NCI-H146 treated with DMSO at 0.1 percent for 48 hours (cell line): Measurements from ENCODE around the gene PSMA6.
"Not testable (repeated sequence)": the region's sequence is repeated elsewhere in the genome, so short reads cannot be mapped to it uniquely, and the experiment has no call there.

ENCODE experiments used
- DNase-seq: peaks from one replicate; lab custom pipeline; 2025; ENCODE audit not compliant: unreplicated experiment; lab: John Stamatoyannopoulos, UW

PSMA6 gene

GRCh38 chr14:35292051-35292769 lies at the start of gene PSMA6:
PSMA6 (plus strand) TSS chr14:35292382; CDS start chr14:35292477, 95 bp downstream.
- DNase-seq = peak; percentile 93

- DNase-seq = no peak
Observed at GRCh38 chr14:35242599-35243311, 49.4 kb upstream of the PSMA6 start.

GRCh38 chr14:35243956-35244355 lies 48.2 kb upstream of the PSMA6 start:
- DNase-seq = no peak

DNA sequence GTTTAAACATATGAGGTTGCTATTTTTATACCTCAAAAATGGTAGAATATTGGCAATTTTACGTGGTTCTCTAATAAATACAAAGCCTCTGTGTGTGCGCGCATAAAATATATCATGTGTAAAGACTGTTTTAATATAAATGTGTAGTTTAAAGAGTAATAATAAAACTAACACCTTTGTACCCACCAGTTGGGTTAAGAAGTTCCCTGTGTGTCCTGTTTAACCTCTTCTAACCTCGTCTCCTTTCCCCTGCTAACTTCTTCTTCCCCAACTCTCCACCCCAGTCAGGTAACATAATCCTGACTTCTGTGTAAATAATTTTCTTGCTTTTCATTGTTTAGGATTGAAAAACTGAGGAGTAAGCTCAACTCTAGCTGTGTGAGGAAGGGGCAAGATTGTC lies 47.6 kb upstream of the PSMA6 start:
- no peak for DNase-seq

DNA sequence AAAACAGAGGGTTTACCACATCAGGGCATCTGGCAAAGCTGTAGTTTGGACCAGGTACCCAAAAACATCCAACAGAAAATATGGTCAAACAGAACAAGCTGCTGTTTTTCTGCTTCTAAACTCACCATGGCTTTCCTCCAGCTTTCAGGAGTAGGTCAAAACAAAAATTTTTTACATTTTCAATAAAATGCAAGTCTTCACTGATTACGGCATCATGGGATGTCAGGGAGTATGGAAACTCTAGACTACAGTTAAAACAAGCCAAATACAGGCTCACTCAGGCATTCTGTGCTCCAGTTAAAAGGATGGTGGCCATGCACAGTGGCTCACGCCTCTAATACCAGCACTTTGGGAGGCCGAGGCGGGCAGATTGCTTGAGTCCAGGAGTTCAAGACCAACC lies 47.1 kb upstream of the PSMA6 start:
- no peak for DNase-seq

DNA sequence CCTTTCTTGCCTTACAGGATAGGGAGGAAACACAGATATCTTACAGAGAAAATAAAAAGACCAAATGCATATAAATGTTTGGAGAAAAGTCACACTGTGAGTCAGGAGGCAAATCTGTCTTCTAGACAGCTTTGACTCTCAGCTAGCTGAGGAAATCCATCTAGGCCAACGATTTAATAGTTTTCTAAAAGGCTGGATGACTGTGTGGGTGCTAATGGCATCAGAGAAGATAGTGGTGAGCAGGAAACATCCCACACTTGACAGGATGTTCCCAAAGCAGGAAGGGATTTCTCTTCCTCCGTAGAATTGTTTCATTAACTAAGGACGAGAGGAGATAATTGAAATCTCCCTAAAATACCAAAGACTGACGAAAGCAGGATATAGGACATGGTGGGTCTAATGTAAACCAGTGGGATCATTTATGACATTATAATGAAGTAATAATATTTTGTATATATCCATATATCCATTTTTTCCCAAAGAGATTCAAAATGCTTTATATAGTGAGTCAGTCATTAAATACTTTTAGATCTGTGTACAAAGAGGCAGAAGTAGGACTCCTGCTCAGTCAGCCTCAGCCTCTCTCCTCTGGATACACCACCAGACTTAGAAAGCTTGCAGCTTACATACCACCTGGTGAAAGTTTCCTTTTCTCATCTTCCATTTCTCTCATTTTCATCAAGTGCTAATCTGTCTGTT lies 44.3 kb upstream of the PSMA6 start:
- no peak for DNase-seq

DNA sequence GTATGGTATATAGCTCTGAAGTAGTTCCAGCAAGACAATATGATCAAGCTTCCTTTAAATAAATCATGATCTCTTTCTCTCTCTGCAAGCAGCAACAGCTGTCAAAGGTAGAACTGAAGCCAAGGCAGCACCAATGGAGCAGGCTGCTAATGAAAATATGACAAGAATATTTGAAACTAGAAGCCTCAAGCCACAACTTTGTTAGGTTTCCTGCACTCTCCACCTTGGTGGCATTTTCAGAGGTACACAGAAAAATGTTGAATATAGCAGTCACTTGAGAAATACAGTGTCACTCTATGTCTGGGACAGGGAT lies 43.8 kb upstream of the PSMA6 start:
- no peak for DNase-seq

DNA sequence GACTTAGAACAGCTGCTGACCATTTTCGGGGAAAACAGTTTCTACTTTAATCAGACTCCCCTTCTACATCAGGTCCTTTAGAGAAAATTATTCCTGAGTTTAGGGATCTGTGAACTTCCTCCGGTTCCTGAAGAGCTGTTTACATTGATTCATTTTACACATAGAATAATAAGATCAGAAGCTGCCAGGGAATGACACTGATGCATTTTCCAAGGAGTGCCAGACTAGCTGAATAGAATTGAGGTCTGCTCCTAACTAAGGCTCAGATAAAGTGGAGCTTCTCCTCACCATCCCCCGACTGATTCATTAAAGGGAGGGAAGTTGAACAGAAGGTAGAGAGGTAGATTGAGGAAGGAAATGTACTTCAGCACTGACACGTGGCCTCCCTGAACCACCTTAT lies 41.9 kb upstream of the PSMA6 start:
- DNase-seq = no peak

GRCh38 chr14:35252451-35252868 lies 39.7 kb upstream of the PSMA6 start:
- DNase-seq = no peak

DNA sequence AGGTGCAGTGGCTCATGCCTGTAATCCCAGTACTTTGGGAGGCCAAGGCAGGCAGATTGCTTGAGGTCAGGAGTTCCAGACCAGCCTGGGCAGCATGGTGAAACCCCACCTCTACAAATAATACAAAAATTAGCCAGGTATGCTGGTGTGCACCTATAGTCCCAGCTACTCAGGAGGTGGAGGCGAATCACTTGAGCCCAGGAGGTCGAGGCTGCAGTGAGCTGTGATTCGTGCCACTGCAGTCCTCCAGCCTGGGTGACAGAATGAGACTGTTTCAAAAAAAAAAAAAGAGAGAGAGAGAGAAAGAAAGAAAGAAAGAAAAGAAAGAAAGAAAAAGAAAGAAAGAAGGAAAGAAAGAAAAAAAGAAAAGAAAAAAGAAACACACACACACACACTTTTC lies 39.1 kb upstream of the PSMA6 start:
- not testable (repeated sequence) for DNase-seq

DNA sequence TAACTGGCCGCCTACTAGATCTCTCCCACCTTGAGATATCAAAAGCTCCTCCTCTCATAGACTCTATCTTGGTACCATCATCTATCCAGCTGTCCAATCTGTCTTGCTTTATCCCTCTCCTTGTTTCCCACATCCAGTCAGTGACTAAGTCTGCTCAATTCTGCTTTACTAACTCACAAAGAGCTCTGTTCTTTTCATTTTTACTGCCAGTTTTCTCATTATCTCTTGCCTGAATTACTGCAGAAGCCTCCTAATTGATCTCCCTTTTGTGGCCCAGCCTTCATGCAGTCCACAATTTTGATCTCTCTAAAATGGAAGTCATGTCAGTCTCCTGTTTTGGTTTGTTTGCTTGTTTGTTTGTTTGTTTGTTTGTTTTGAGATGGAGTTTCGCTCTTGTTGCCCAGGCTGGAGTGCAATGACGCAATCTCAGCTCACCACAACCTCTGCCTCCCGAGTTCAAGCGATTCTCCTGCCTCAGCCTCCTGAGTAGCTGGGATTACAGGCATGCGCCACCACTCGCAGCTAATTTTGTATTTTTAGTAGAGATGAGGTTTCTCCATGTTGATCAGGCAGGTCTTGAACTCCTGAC lies 38.1 kb upstream of the PSMA6 start:
- DNase-seq = not testable (repeated sequence)

DNA sequence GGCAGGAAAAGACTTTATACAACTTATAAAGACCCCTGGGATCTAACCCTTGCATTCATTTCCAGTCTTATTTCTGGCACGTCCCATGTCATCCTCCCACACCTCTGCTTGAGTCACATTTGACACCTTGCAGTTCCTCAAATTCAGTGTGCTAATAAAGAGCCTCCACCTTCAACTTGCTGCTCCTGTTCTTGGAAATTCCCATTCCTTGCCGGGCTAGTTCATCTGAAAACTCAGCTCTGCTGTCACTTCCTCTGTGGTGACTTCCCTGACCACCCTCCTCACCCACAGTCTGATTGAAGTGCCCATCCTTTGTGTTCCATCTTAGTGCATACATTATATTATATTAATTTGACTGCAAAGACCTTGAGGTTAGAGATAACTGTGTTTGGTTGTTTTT lies 37.4 kb upstream of the PSMA6 start:
- DNase-seq = no peak

GRCh38 chr14:35255711-35256110 lies 36.5 kb upstream of the PSMA6 start:
- DNase-seq = no peak

DNA sequence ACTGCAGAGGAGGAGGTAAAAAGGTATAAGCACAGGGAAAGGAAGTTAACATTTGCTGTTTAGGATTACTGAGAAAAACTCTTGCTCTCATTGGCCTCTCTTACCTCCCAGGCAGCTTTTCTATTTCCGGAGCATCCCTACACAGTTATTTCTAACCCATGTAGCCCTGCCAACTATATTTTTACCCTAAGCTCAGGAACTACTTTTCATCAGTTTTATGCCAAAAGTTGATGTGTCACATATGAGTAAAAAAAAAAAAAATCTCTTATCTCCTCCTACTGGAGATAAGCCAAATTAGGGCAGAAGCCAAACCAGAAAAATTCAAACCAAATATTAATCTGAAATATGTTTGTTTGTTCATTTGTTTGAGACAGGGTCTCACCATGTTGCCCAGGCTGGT lies 34.4 kb upstream of the PSMA6 start:
- DNase-seq = no peak

DNA sequence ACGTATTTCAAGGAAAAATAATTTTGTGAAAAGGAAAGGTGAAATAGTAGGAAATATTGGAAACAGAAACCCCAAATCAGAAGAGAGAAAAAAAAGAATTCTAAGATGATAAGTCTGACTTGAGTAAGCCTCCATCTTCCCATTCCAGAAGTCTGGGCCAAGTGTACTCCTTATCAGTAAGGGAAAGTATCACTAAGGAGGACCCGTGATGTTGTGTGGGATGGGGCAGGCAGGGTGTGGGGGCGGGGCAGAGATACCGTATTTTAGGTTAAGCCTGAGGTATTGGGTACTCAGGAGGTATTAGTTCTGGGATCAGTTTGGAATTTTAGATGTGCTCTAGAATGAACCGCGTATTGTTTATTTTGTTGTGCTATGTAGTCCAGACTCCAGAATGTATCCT lies 33.8 kb upstream of the PSMA6 start:
- DNase-seq = no peak

GRCh38 chr14:35261774-35262173 lies 30.4 kb upstream of the PSMA6 start:
- no peak for DNase-seq

DNA sequence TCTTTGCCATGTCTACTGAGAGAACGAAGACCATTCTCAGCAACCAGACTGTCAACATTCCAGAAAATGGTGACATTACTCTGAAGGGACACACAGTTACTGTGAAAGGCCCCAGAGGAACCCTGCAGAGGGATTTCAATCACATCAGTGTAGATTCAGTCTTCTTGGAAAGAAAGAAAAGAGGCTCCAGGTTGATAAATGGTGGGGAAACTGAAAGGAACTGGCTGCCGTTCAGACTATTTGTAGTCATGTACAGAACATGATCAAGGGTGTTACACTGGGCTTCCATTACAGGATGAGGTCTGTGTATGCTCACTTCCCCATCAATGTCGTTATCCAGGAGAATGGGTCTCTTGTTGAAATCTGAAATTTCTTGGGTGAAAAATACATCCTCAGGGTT lies 29.7 kb upstream of the PSMA6 start:
- no peak for DNase-seq

- no peak for DNase-seq
Observed at GRCh38 chr14:35268946-35269345, 23.2 kb upstream of the PSMA6 start.

DNA sequence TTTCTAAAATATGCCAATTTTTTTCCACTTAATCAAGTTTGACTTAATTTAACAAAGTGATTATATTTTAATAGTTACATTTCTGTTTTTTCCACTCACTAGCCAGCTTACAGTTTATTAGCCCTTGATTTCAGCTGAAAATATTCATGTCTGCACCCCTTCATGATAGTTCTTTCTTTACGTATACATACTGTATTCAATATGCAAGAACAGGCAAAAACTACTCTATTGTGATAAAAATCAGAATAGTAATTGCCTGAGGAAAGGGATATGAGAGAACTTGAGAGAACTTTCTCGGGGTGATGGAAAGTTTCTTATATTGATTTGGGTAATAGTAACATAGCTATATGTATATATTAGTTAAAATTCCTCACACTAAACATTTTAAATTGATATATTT lies 17.4 kb upstream of the PSMA6 start:
- no peak for DNase-seq

DNA sequence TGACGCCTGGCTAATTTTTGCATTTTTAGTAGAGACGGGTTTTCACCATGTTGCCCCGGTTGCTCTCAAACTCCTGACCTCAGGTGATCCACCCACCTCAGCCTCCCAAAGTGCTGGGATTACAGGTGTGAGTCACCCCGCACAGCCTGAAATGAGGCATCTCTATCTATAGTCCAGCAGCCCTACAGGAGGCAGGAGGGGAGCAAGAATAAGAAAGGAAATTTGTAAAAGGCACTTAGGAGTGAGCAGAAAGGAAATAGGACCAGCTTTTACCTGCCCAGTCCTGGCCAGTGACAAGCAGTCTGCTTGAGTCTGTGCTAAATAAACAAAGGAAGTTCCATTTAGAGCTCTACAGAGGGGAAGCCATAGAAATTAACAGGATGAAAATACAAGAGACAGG lies 15.0 kb upstream of the PSMA6 start:
- DNase-seq = no peak

DNA sequence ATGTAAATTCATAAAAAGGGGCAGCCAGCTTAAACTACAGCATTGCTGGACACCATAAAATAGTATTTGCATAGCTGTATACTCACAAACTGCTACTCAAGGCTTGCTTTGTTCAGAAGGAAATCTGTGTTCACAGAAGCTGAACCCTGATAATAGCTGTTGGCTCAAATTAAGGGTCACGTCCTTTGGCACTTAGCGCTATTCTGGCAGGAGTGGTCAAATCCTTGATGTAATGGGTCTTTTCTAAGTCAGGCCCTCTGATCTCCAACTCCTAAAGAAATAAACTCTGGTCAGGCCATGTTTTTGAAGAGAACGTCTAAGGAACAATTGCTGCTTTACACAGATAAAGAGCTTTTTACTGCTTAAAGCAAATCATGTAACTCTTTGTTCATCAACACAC lies 12.8 kb upstream of the PSMA6 start:
- DNase-seq = no peak

DNA sequence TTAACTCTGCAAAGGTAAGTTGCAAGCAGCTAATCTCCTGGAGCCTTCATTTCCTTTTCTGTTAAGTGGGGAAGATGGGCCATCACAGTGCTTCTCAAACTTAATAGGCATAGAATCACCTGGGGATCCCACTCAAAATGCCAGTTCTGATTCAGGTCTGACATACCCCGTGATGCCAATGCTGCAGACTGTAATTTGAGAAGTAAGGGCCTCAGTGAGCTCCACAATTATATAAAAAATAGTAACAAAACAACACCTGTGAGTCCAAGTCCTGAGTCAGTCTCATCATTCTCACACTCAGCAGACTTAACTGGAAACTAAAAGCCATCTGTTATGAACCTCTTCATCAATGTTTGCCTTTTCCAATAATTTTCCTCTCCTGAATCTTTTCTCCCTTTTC lies 10.8 kb upstream of the PSMA6 start:
- DNase-seq = no peak
